ENCODE measurements around the gene MIS18A. TPM values are rescaled to one million over a fixed set of nuclear protein-coding genes. Genes with fewer than 3 reads are reported as not detected.
A peak's percentile ranks its signal among the peaks of the same experiment; 100 is the strongest.
"Not testable (repeated sequence)": the region's sequence is repeated elsewhere in the genome, so short reads cannot be mapped to it uniquely, and the experiment has no call there.

Gene MIS18A
- total RNA-seq, 4 donors from 2014 or later, result 1.9 to 4.1 (median 2.7) TPM

GRCh38 chr21:32311621-32312020 lies 32.8 kb upstream of the MIS18A start:
- Histone ChIP-seq H3K27ac (no peak overlapping the region), H3K27me3 (no peaks in the 10 kb centered on the region), H3K4me3 (no peak overlapping the region), H3K9me3 (no peaks in the 10 kb centered on the region), H3K4me1 (no peaks in the 10 kb centered on the region), H3K36me3 (peaks cover 0 to 24% (median 0%) of the 10 kb centered on the region in 3 donors)
- no peak for DNase-seq
- no peak for TF ChIP-seq POLR2A (IDR thresholded peaks at IDR 0.05)
- TF ChIP-seq, protein P1, sequence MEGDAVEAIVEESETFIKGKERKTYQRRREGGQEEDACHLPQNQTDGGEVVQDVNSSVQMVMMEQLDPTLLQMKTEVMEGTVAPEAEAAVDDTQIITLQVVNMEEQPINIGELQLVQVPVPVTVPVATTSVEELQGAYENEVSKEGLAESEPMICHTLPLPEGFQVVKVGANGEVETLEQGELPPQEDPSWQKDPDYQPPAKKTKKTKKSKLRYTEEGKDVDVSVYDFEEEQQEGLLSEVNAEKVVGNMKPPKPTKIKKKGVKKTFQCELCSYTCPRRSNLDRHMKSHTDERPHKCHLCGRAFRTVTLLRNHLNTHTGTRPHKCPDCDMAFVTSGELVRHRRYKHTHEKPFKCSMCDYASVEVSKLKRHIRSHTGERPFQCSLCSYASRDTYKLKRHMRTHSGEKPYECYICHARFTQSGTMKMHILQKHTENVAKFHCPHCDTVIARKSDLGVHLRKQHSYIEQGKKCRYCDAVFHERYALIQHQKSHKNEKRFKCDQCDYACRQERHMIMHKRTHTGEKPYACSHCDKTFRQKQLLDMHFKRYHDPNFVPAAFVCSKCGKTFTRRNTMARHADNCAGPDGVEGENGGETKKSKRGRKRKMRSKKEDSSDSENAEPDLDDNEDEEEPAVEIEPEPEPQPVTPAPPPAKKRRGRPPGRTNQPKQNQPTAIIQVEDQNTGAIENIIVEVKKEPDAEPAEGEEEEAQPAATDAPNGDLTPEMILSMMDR (IDR thresholded peaks at IDR 0.05), result no peak

DNA sequence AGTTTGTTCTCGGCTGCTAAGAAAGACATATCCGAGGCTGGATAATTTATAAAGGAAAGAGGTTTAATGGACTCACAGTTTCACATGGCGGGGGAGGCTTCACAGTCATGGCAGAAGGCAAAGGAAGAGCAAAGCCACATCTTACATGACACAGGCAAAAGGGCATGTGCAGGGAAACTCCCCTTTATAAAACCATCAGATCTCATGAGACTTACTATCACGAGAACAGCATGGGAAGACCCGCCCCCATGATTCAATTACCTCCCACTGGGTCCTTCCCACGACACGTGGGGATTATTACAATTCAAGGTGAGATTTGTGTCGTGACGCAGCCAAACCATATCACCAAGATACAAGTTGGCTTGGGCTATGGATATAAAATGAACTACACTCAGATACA lies 32.1 kb upstream of the MIS18A start:
- DNase-seq, H3K27me3 ChIP-seq, H3K4me3 ChIP-seq, H3K27ac ChIP-seq, H3K9me3 ChIP-seq, H3K4me1 ChIP-seq: not testable (repeated sequence)
- peaks cover 0 to 18% (median 0%) of the 10 kb centered on the region in 3 donors for H3K36me3 ChIP-seq

DNA sequence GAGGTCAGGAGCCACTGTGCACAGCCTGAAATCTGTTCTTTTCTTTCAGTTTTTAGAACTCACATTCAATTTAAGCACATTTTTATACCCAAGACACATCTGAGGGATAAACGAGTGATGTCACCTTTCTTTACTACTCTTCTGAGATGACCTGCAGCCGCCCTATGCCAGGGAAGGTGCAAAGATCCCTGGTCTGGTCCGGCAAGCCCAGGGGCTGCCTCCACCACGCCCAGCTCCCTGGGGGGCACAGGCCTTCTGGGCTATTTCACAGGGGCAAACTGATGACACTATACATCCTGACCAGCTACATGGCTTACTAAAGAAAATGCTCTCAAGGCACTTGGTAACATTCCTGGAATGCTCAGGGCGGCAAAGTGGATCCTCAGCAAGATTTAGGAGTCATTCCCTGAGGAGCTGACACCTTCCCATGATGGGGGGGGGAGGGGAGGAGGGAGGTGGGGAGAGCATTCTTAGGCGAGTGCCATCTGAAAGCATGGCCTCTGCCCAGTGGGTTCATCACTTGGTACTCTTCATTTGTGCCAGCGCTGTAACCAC lies 31.1 kb upstream of the MIS18A start:
- Histone ChIP-seq H3K36me3 (peaks cover 0 to 13% (median 0%) of the 10 kb centered on the region in 3 donors), H3K27ac (no peak overlapping the region), H3K4me1 (no peaks in the 10 kb centered on the region), H3K9me3 (no peaks in the 10 kb centered on the region), H3K27me3 (no peaks in the 10 kb centered on the region), H3K4me3 (no peak overlapping the region)
- TF ChIP-seq POLR2A (IDR thresholded peaks at IDR 0.05), result no peak
- TF ChIP-seq, protein P1 (IDR thresholded peaks at IDR 0.05), result no peak
- DNase-seq, result no peak

DNA sequence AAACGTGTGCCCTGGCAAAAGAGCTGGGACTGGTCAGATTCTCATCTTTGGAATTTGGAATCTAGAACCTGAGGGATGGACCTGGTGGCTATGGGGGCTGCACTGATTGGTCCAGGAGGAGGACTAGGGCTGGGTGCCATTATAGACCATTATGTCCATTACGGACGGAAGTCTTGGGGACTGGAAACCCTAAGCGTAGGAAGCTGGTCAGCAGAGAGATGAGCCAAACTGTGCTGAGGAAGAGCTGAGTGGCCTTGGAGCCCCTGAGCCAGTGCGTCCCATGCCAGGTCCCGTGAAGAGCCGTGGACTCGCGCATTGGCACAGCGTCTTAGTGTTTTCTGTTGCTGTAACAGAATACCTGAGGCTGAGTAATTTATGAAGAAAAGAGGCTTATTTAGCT lies 29.8 kb upstream of the MIS18A start:
- TF ChIP-seq POLR2A (IDR thresholded peaks at IDR 0.05), result no peak
- TF ChIP-seq, protein P1 (IDR thresholded peaks at IDR 0.05), result no peak
- Histone ChIP-seq H3K27ac (no peak overlapping the region), H3K36me3 (peaks cover 0 to 3% (median 0%) of the 10 kb centered on the region in 3 donors), H3K27me3 (no peaks in the 10 kb centered on the region), H3K4me3 (no peak overlapping the region), H3K4me1 (no peaks in the 10 kb centered on the region), H3K9me3 (no peaks in the 10 kb centered on the region)
- DNase-seq, result no peak

- Histone ChIP-seq H3K9me3 (no peaks in the 10 kb centered on the region), H3K27ac (no peak overlapping the region), H3K4me3 (no peak overlapping the region), H3K4me1 (no peaks in the 10 kb centered on the region), H3K36me3 (peaks cover 0 to 3% (median 0%) of the 10 kb centered on the region in 3 donors), H3K27me3 (no peaks in the 10 kb centered on the region)
- no peak for DNase-seq
- TF ChIP-seq, protein P1 (IDR thresholded peaks at IDR 0.05), result no peak
- TF ChIP-seq POLR2A (IDR thresholded peaks at IDR 0.05), result no peak
Measured at GRCh38 chr21:32307706-32308105, 28.9 kb upstream of the MIS18A start.

DNA sequence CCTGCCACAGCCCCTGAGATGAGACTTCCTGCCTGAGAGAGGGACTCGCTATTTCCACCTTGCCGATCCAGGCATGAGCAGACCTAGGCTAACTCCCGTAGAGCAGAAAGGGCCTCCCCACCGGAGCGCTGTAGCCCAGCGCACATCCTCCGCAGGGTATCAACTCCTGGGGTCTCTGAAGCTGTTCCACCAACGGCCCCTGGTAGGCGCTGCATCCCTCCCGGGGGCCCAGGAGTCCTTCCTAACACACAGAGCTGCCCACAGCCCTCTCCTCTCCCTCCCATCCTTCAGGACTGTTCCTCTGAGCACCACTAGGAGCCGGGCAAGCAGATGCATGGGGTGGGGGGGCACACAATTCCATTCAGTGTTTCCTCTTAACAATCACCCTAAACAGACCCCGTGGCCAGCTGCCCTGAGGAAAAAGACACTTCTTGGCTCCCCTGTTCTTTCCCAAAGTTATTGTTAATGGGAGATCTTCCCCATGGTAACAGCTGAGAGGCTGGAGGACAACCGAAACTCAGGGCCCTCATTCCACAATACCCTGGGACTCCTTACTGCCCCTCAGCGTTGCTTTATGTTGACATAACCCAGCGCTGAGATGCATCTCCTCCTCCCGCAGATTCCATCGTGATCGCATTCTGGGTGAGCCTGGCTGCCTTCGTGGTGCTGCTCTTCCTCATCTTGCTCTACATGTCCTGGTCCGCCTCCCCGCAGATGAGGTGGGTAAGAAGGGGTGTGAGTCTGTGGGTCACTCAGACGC lies 27.4 kb upstream of the MIS18A start:
- H3K4me1 ChIP-seq, result no peaks in the 10 kb centered on the region
- TF ChIP-seq POLR2A (IDR thresholded peaks at IDR 0.05), result no peak
- TF ChIP-seq, protein P1 (IDR thresholded peaks at IDR 0.05), result peak in 2 of 6 experiments; percentile 2

More for the DNA sequence above, 27.4 kb upstream of the MIS18A start:
- no peak overlapping the region for H3K27ac ChIP-seq
- H3K4me3 ChIP-seq, result no peak overlapping the region
- no peaks in the 10 kb centered on the region for H3K27me3 ChIP-seq
- DNase-seq, result no peak
- no peaks in the 10 kb centered on the region for H3K36me3 ChIP-seq
- H3K9me3 ChIP-seq, result no peaks in the 10 kb centered on the region
